HEK293 (cell line): ENCODE data around the gene PUM2.

Experiments used
- CTCF ChIA-PET: fragments of 350-600 bp; formaldehyde crosslinking; extraction: SDS; loops from one replicate; lab custom pipeline; 2021; ENCODE audit warnings: antibody characterized with exemption; lab: Yijun Ruan, JAX
- POLR2A ChIA-PET: fragments of 300-600 bp; formaldehyde crosslinking; extraction: SDS; loops from one replicate; lab custom pipeline; 2020; ENCODE audit warnings: antibody characterized with exemption, inconsistent platforms; lab: Yijun Ruan, JAX
- H3K27ac ChIP-seq: fragments of 200-500 bp; sonication (Bioruptor generic); 2 replicates; pipeline ENCODE4 v1.5.1; 2014; ENCODE audit warnings: low read depth, low read length, control low read depth, inconsistent platforms; ENCODE audit errors: extremely low read depth
- H3K36me3 ChIP-seq, 2 experiments: fragments of 200-500 bp in 1 of 2; sonication (Bioruptor generic) in 1 of 2; 1 replicate in 1 of 2; 2 replicates in 1 of 2; pipeline ENCODE4 v1.5.1; 2014 to 2017; ENCODE audit warnings: inconsistent platforms in 2 of 2, low read length in 2 of 2; ENCODE audit not compliant: control insufficient read depth in 2 of 2, insufficient read depth in 1 of 2
- H3K4me1 ChIP-seq: fragments of 200-500 bp; sonication (Bioruptor generic); 2 replicates; pipeline ENCODE4 v1.5.1; 2014; ENCODE audit warnings: mild to moderate bottlenecking, low read length, inconsistent platforms; ENCODE audit not compliant: control insufficient read depth, insufficient read depth
- H3K4me3 ChIP-seq: 2 replicates; pipeline ENCODE4 v1.5.1; 2011; ENCODE audit warnings: low read depth, mild to moderate bottlenecking, control low read depth, low read length, moderate library complexity
- H3K9me3 ChIP-seq: fragments of 200-500 bp; sonication (Bioruptor generic); 2 replicates; pipeline ENCODE4 v1.5.1; 2014; ENCODE audit warnings: low read depth, low read length, inconsistent platforms; ENCODE audit not compliant: control insufficient read depth, insufficient read depth
- FEZF1 ChIP-seq: fragments of 450-650 bp; formaldehyde crosslinking; IDR thresholded peaks from 2 replicates; pipeline ENCODE4 v1.5.1; 2016; ENCODE audit warnings: missing biosample characterization, missing genetic modification characterization
- HOXD13 ChIP-seq: sonication (generic); formaldehyde crosslinking; IDR thresholded peaks from 2 replicates; pipeline ENCODE4 v1.8.0; 2022; ENCODE audit warnings: missing genetic modification reagents, borderline replicate concordance
- IKZF3 ChIP-seq: fragments of 450-650 bp; IDR thresholded peaks from 2 replicates; pipeline ENCODE4 v1.5.0; 2018; ENCODE audit warnings: missing biosample characterization, mild to moderate bottlenecking, missing genetic modification characterization, moderate library complexity
- KLF10 ChIP-seq: fragments of 450-650 bp; IDR thresholded peaks from 2 replicates; pipeline ENCODE4 v1.5.1; 2018; ENCODE audit warnings: missing biosample characterization, mild to moderate bottlenecking, missing genetic modification characterization
- MZF1 ChIP-seq: fragments of 450-650 bp; formaldehyde crosslinking; IDR thresholded peaks from 2 replicates; pipeline ENCODE4 v1.5.1; 2017; ENCODE audit warnings: missing biosample characterization, missing genetic modification characterization, borderline replicate concordance
- REST ChIP-seq: fragments of 450-650 bp; formaldehyde crosslinking; IDR thresholded peaks from 2 replicates; pipeline ENCODE4 v1.5.1; 2016; ENCODE audit warnings: missing biosample characterization, missing genetic modification characterization
- SP3 ChIP-seq: fragments of 450-650 bp; formaldehyde crosslinking; IDR thresholded peaks from 2 replicates; pipeline ENCODE4 v1.5.1; 2016; ENCODE audit warnings: missing biosample characterization, missing genetic modification characterization
- TCF7L2 ChIP-seq: IDR thresholded peaks from 2 replicates; pipeline ENCODE4 v1.6.1; 2011; ENCODE audit warnings: low read depth, mild to moderate bottlenecking, inconsistent platforms, low read length, moderate library complexity, borderline replicate concordance
- YY1 ChIP-seq: fragments of 450-650 bp; formaldehyde crosslinking; IDR thresholded peaks from 2 replicates; pipeline ENCODE4 v1.5.1; 2018; ENCODE audit warnings: missing biosample characterization, missing genetic modification characterization
- ZBTB20 ChIP-seq: fragments of 450-650 bp; formaldehyde crosslinking; IDR thresholded peaks from 2 replicates; pipeline ENCODE4 v1.5.1; 2016; ENCODE audit warnings: missing biosample characterization, missing genetic modification characterization
- ZFP69B ChIP-seq: fragments of 450-650 bp; formaldehyde crosslinking; IDR thresholded peaks from 2 replicates; pipeline ENCODE4 v1.5.1; 2016; ENCODE audit warnings: missing biosample characterization, missing genetic modification characterization
- ZNF121 ChIP-seq: fragments of 450-650 bp; formaldehyde crosslinking; IDR thresholded peaks from 2 replicates; pipeline ENCODE4 v1.5.1; 2016; ENCODE audit warnings: missing biosample characterization, missing genetic modification characterization
- ZNF175 ChIP-seq: fragments of 450-650 bp; formaldehyde crosslinking; IDR thresholded peaks from 2 replicates; pipeline ENCODE4 v1.5.1; 2016; ENCODE audit warnings: missing biosample characterization, missing genetic modification characterization
- ZNF2 ChIP-seq: fragments of 450-650 bp; formaldehyde crosslinking; IDR thresholded peaks from 2 replicates; pipeline ENCODE4 v1.5.1; 2016; ENCODE audit warnings: missing biosample characterization, missing genetic modification characterization
- ZNF214 ChIP-seq: fragments of 450-650 bp; formaldehyde crosslinking; IDR thresholded peaks from 2 replicates; pipeline ENCODE4 v1.5.1; 2017; ENCODE audit warnings: missing biosample characterization, mild to moderate bottlenecking, missing genetic modification characterization, borderline replicate concordance
- ZNF223 ChIP-seq: fragments of 450-650 bp; formaldehyde crosslinking; IDR thresholded peaks from 2 replicates; pipeline ENCODE4 v1.5.1; 2016; ENCODE audit warnings: missing biosample characterization, missing genetic modification characterization
- ZNF354C ChIP-seq: fragments of 450-650 bp; formaldehyde crosslinking; IDR thresholded peaks from 2 replicates; pipeline ENCODE4 v1.5.1; 2016; ENCODE audit warnings: missing biosample characterization, missing genetic modification characterization, low read depth, borderline replicate concordance
- ZNF423 ChIP-seq: fragments of 450-650 bp; formaldehyde crosslinking; IDR thresholded peaks from 2 replicates; pipeline ENCODE4 v1.5.1; 2016; ENCODE audit warnings: missing biosample characterization, missing genetic modification characterization
- ZNF488 ChIP-seq: fragments of 450-650 bp; formaldehyde crosslinking; IDR thresholded peaks from 2 replicates; pipeline ENCODE4 v1.5.1; 2016; ENCODE audit warnings: missing biosample characterization, missing genetic modification characterization
- ZNF548 ChIP-seq: fragments of 450-650 bp; formaldehyde crosslinking; IDR thresholded peaks from 2 replicates; pipeline ENCODE4 v1.5.1; 2016; ENCODE audit warnings: missing biosample characterization, missing genetic modification characterization
- ZNF561 ChIP-seq: fragments of 450-650 bp; IDR thresholded peaks from 2 replicates; pipeline ENCODE4 v1.5.1; 2018; ENCODE audit warnings: missing biosample characterization, missing genetic modification characterization, borderline replicate concordance
- ZNF585B ChIP-seq: fragments of 450-650 bp; formaldehyde crosslinking; IDR thresholded peaks from 2 replicates; pipeline ENCODE4 v1.5.1; 2016; ENCODE audit warnings: missing biosample characterization, missing genetic modification characterization
- ZNF664 ChIP-seq: fragments of 450-650 bp; formaldehyde crosslinking; IDR thresholded peaks from 2 replicates; pipeline ENCODE4 v1.5.1; 2016; ENCODE audit warnings: missing biosample characterization, missing genetic modification characterization
- ZNF768 ChIP-seq: fragments of 450-650 bp; formaldehyde crosslinking; IDR thresholded peaks from 2 replicates; pipeline ENCODE4 v1.5.1; 2018; ENCODE audit warnings: missing biosample characterization, mild to moderate bottlenecking, missing genetic modification characterization
- ZSCAN30 ChIP-seq: fragments of 450-650 bp; IDR thresholded peaks from 2 replicates; pipeline ENCODE4 v1.5.1; 2018; ENCODE audit warnings: missing biosample characterization, mild to moderate bottlenecking, missing genetic modification characterization, moderate library complexity
- TF ChIP-seq, protein P1 (sequence below): fragments of 450-650 bp; formaldehyde crosslinking; IDR thresholded peaks from 2 replicates; pipeline ENCODE4 v1.5.1; 2016; ENCODE audit warnings: missing biosample characterization, missing genetic modification characterization
- TF ChIP-seq, protein P2 (sequence below): fragments of 450-650 bp; IDR thresholded peaks from 2 replicates; pipeline ENCODE4 v1.5.1; 2018; ENCODE audit warnings: missing biosample characterization, missing genetic modification characterization

PUM2 gene

DNA sequence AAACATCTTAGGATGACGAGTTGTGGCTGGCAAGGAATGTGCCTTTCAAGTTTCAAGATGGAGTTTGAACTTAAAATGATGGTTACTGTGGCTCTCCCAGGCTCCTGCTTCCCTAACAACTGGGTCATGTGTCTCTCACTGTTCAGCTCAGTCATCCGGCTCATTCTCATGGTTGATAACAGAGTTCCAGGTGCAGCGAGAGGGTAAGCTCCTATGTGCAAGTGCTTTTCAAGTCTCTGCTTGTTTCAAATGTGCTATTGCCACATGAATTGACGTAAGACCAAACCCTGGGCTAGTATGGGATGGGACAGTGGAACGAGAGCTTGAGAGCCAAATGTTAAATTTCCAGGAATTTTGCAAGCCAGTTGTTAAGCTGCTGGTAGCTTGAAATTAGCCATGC, 19.5 kb upstream of the PUM2 start:
- no peak for TF ChIP-seq TCF7L2
- TF ChIP-seq ZNF561 (tag by site-specific recombination): no peak
- no peak for TF ChIP-seq ZSCAN30 (tag by site-specific recombination)
- no peak for TF ChIP-seq ZNF548
- TF ChIP-seq FEZF1 (tag by site-specific recombination): no peak
- no peak for TF ChIP-seq KLF10
- TF ChIP-seq ZBTB20 (tag by site-specific recombination): no peak
- TF ChIP-seq ZFP69B (tag by site-specific recombination): no peak
- TF ChIP-seq, protein P1, sequence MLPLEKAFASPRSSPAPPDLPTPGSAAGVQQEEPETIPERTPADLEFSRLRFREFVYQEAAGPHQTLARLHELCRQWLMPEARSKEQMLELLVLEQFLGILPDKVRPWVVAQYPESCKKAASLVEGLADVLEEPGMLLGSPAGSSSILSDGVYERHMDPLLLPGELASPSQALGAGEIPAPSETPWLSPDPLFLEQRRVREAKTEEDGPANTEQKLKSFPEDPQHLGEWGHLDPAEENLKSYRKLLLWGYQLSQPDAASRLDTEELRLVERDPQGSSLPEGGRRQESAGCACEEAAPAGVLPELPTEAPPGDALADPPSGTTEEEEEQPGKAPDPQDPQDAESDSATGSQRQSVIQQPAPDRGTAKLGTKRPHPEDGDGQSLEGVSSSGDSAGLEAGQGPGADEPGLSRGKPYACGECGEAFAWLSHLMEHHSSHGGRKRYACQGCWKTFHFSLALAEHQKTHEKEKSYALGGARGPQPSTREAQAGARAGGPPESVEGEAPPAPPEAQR: no peak
- no peak for TF ChIP-seq ZNF768
- TF ChIP-seq, all 188 proteins: peak for 0
- CTCF ChIA-PET: interaction anchor here (1.7 kb wide), 1 partner anchor 9 kb away, joined by 10 read pairs; no protein-coding TSS in a partner anchor
- Histone ChIP-seq H3K36me3 (no peaks in the 10 kb centered on the region), H3K4me1 (no peaks in the 10 kb centered on the region), H3K4me3 (no peak overlapping the region), H3K9me3 (no peaks in the 10 kb centered on the region), H3K27ac (no peak overlapping the region)
- POLR2A ChIA-PET: no interaction called here

DNA sequence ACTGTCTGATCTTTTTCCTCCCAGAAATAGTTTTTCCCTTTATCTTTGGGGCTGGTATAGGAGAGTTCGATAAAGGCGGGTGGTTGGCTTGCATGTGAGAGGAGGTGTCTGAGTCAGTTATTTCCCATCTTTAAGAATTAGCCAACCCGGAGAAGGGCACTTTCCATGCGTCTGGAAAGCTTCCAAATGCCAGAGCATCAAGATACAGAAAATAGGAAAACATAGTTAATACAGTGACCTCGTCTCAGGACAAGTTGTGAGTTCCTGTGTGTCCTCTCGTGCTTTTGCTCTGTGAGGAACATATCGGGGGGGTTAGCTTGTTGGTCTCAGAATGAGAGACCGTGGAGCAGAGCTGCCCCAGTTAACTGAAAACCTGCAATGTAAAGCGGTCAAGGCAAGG, 18.7 kb upstream of the PUM2 start:
- no peaks in the 10 kb centered on the region for H3K36me3 ChIP-seq
- H3K4me3 ChIP-seq: no peak overlapping the region
- no peaks in the 10 kb centered on the region for H3K9me3 ChIP-seq
- H3K4me1 ChIP-seq: no peaks in the 10 kb centered on the region
- TF ChIP-seq ZNF664 (tag by site-specific recombination) (no peak), ZNF223 (tag by site-specific recombination) (no peak), MZF1 (tag by site-specific recombination) (no peak), IKZF3 (no peak), YY1 (tag by site-specific recombination) (no peak), ZNF585B (no peak)
- TF ChIP-seq, protein P2, sequence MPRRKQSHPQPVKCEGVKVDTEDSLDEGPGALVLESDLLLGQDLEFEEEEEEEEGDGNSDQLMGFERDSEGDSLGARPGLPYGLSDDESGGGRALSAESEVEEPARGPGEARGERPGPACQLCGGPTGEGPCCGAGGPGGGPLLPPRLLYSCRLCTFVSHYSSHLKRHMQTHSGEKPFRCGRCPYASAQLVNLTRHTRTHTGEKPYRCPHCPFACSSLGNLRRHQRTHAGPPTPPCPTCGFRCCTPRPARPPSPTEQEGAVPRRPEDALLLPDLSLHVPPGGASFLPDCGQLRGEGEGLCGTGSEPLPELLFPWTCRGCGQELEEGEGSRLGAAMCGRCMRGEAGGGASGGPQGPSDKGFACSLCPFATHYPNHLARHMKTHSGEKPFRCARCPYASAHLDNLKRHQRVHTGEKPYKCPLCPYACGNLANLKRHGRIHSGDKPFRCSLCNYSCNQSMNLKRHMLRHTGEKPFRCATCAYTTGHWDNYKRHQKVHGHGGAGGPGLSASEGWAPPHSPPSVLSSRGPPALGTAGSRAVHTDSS (tag by site-specific recombination): no peak
- CTCF ChIA-PET: interaction anchor here (0.6 to 1.2 kb wide), 4 partner anchors 9 to 282 kb away, joined by 3 to 11 read pairs (median 5); no protein-coding TSS in a partner anchor
- POLR2A ChIA-PET: no interaction called here
- no peak overlapping the region for H3K27ac ChIP-seq

- no peak overlapping the region for H3K27ac ChIP-seq
- no peak overlapping the region for H3K4me3 ChIP-seq
- H3K4me1 ChIP-seq: no peaks in the 10 kb centered on the region
- CTCF ChIA-PET: interaction anchor here (0.6 to 2.2 kb wide), 4 partner anchors 10 to 283 kb away, joined by 5 to 13 read pairs (median 8); no protein-coding TSS in a partner anchor
- H3K9me3 ChIP-seq: no peaks in the 10 kb centered on the region
- no peaks in the 10 kb centered on the region for H3K36me3 ChIP-seq
- POLR2A ChIA-PET: no interaction called here
- TF ChIP-seq ZNF121 (tag by site-specific recombination) (no peak), ZNF214 (tag by site-specific recombination) (no peak), SP3 (tag by site-specific recombination) (no peak), ZNF488 (no peak), REST (tag by site-specific recombination) (no peak), ZNF423 (tag by site-specific recombination) (no peak), ZNF2 (tag by site-specific recombination) (no peak), ZFP69B (tag by site-specific recombination) (no peak), HOXD13 (CRISPR knock-in tag) (no peak), ZNF354C (tag by site-specific recombination) (no peak), ZNF175 (tag by site-specific recombination) (no peak)
These were observed 18.1 kb upstream of the PUM2 start for GRCh38 chr2:20368706-20369105.
